Aorta (tissue), 5 donors: Measurements from ENCODE around the gene TM7SF2. TPM values are rescaled to one million over a fixed set of nuclear protein-coding genes. Genes with fewer than 3 reads are reported as not detected.

Source experiments
- ATAC-seq: fragments of 200-7000 bp; cut with Tn5 transposase; one replicate; pipeline ENCODE4 v1.9.1; 2022; ENCODE audit warnings: moderate library complexity; ENCODE audit not compliant: low FRiP score
- DNase-seq, 2 donors: peaks; one replicate each; pipeline ENCODE4 v3.0.0-alpha.2; 2020
- H3K27ac ChIP-seq, 2 donors: one replicate each; pipeline ENCODE4 v1.5.1; 2013; ENCODE audit warnings: low read length in 2 of 2, mild to moderate bottlenecking in 2 of 2, moderate library complexity in 2 of 2, control low read depth in 1 of 2, inconsistent platforms in 1 of 2, low read depth in 1 of 2
- H3K27me3 ChIP-seq, 2 donors: one replicate each; pipeline ENCODE4 v1.6.1; 2013; ENCODE audit warnings: control low read depth in 1 of 2, low read length in 1 of 2, mild to moderate bottlenecking in 1 of 2, moderate library complexity in 1 of 2; ENCODE audit not compliant: insufficient read depth in 2 of 2, control insufficient read depth in 1 of 2
- H3K36me3 ChIP-seq, 2 donors: one replicate each; pipeline ENCODE4 v1.6.1; 2013; ENCODE audit warnings: control low read depth in 1 of 2, low read length in 1 of 2, mild to moderate bottlenecking in 1 of 2; ENCODE audit not compliant: insufficient read depth in 2 of 2, control insufficient read depth in 1 of 2
- H3K4me1 ChIP-seq, 2 donors: one replicate each; pipeline ENCODE4 v1.6.1; 2013; ENCODE audit warnings: low read length in 2 of 2, control low read depth in 1 of 2, mild to moderate bottlenecking in 1 of 2, moderate library complexity in 1 of 2; ENCODE audit not compliant: insufficient read depth in 2 of 2, control insufficient read depth in 1 of 2
- H3K4me3 ChIP-seq, 2 donors: one replicate each; pipeline ENCODE4 v1.5.1; 2013; ENCODE audit warnings: low read length in 2 of 2, control low read depth in 1 of 2, mild to moderate bottlenecking in 1 of 2
- H3K9me3 ChIP-seq: one replicate; pipeline ENCODE4 v1.6.1; 2013; ENCODE audit warnings: mild to moderate bottlenecking, low read length; ENCODE audit not compliant: control insufficient read depth
- WGBS, 2 donors: extraction: QIAGEN DNeasy Blood & Tissue Kit; methylation state at CpG; one replicate each; pipeline ENCODE4 v1.1.7; 2013; 5-methylcytosine and 5-hydroxymethylcytosine counted together
- intact Hi-C, 2 donors: fragments of 100-400 bp; cut with DNase I; formaldehyde crosslinking; loops; one replicate each; pipeline versions ENCODE4 v1.14.2 to v1.15.0; 2022
- polyA plus RNA-seq, 2 donors: library from polyadenylated mRNA; stranded (reverse); fragments of 200-250 nt; gene quantifications; one replicate each; pipeline ENCODE4 v1.2.3, GENCODE V29; 2013
- total RNA-seq, 2 donors: library from RNA; stranded (reverse); fragmentation: NEBNext Ultra II Directional; extraction: Animal tissue kit (Norgen Biotek cat#: 25700); gene quantifications; one replicate each; pipeline ENCODE4 v1.2.1, GENCODE V29; 2021
- donor health status: healthy with polysubstance abuse.
- donor health status: Bipolar disorder and iron deficiency.
- donor health status: DM: no; HTN: no; CAD: no.
- donor health status: DM: no; HTN: no; CAD: no.
- donor health status: DM: yes; HTN: yes; CAD: no.

Gene TM7SF2
- total and polyA plus RNA-seq, 4 donors, result 4.0 to 11.8 (median 6.2) TPM

- peak overlapping the region; percentile 38 to 68 for H3K4me3 ChIP-seq
- H3K27ac ChIP-seq, result peak overlapping the region; percentile 1 to 41
- H3K36me3 ChIP-seq, result peaks cover under 1 to 12% of the 10 kb centered on the region in 2 donors
- H3K4me1 ChIP-seq, result no peaks in the 10 kb centered on the region
- 1% methylated on average over 20 of the region's 20 CpGs for WGBS, 2 donors
- ATAC-seq (peak; percentile 8), DNase-seq (peak in 1 of 2 donors; percentile 72)
- H3K9me3 ChIP-seq, result no peaks in the 10 kb centered on the region
- H3K27me3 ChIP-seq, result no peaks in the 10 kb centered on the region
- intact Hi-C loops, result no loop called here
Measured at GRCh38 chr11:65133724-65134123, 22.1 kb downstream of the TM7SF2 start.

GRCh38 chr11:65134240-65134951 is 22.7 kb downstream of the TM7SF2 start, which contains the start of gene SYVN1:
Gene SYVN1, minus strand, starts transcription at chr11:65134519. Its CDS starts 918 bp downstream, at chr11:65133601.
- H3K27ac ChIP-seq, result peak within 1 kb of the TSS; percentile 50 to 89
- peaks cover 0 to 12% of the 10 kb centered on the region in 2 donors for H3K36me3 ChIP-seq
- no peaks in the 10 kb centered on the region for H3K9me3 ChIP-seq
- no peaks in the 10 kb centered on the region for H3K4me1 ChIP-seq
- ATAC-seq (peak; percentile 94), DNase-seq (peak; percentile 95 to 97)
- 1% methylated on average over 58 to 60 of the region's 60 CpGs for whole genome bisulfite sequencing, 2 donors
- peak within 1 kb of the TSS; percentile 55 to 68 for H3K4me3 ChIP-seq
- H3K27me3 ChIP-seq, result no peaks in the 10 kb centered on the region
- intact Hi-C loops, result no loop called here

- H3K36me3 ChIP-seq, result peaks cover 0 to 11% of the 10 kb centered on the region in 2 donors
- DNase-seq (peak; percentile 91 to 95), ATAC-seq (peak; percentile 92)
- no peaks in the 10 kb centered on the region for H3K4me1 ChIP-seq
- peak overlapping the region; percentile 55 to 68 for H3K4me3 ChIP-seq
- no peaks in the 10 kb centered on the region for H3K9me3 ChIP-seq
- WGBS, 2 donors, result 1 to 2% methylated on average over 24 of the region's 24 CpGs
- peak overlapping the region; percentile 50 to 89 for H3K27ac ChIP-seq
- intact Hi-C loops, result loop anchor here in 1 of 2 donors (5.0 kb wide), 1 partner anchor 42 kb away; no protein-coding TSS in a partner anchor
- no peaks in the 10 kb centered on the region for H3K27me3 ChIP-seq
Measured at GRCh38 chr11:65134952-65135632, 23.4 kb downstream of the TM7SF2 start.

- intact Hi-C loops, result loop anchor here (1.0 to 5.0 kb wide), 2 partner anchors 42 to 44 kb away; no protein-coding TSS in a partner anchor
Measured at GRCh38 chr11:65135633-65136145, 24.0 kb downstream of the TM7SF2 start.

GRCh38 chr11:65136515-65137096 is 24.9 kb downstream of the TM7SF2 start:
- H3K9me3 ChIP-seq, result no peaks in the 10 kb centered on the region
- intact Hi-C loops, result loop anchor here (1.0 to 5.0 kb wide), 2 partner anchors 41 to 43 kb away; no protein-coding TSS in a partner anchor
- WGBS, 2 donors, result 83 to 87% methylated on average over 15 of the region's 15 CpGs
- H3K27me3 ChIP-seq, result no peaks in the 10 kb centered on the region
- no peaks in the 10 kb centered on the region for H3K4me1 ChIP-seq
- DNase-seq, result peak in 1 of 2 donors; percentile 14
- H3K4me3 ChIP-seq, result no peak overlapping the region
- no peak overlapping the region for H3K27ac ChIP-seq
- no peak for ATAC-seq
- H3K36me3 ChIP-seq, result no peaks in the 10 kb centered on the region

More at GRCh38 chr11:65135633-65136145, 24.0 kb downstream of the TM7SF2 start:
- peak in 1 of 2 donors; percentile 41 for DNase-seq
- no peak for ATAC-seq
- WGBS, 2 donors, result 52 to 53% methylated on average over 11 of the region's 11 CpGs
- H3K9me3 ChIP-seq, result no peaks in the 10 kb centered on the region
- H3K27ac ChIP-seq, result peak overlapping the region; percentile 50 to 89
- no peaks in the 10 kb centered on the region for H3K27me3 ChIP-seq
- H3K4me1 ChIP-seq, result no peaks in the 10 kb centered on the region
- H3K36me3 ChIP-seq, result peaks cover 0 to 6% of the 10 kb centered on the region in 2 donors
- no peak overlapping the region for H3K4me3 ChIP-seq

- Histone ChIP-seq H3K4me3 (no peak overlapping the region), H3K27ac (no peak overlapping the region), H3K36me3 (no peaks in the 10 kb centered on the region), H3K4me1 (no peaks in the 10 kb centered on the region), H3K9me3 (no peaks in the 10 kb centered on the region), H3K27me3 (no peaks in the 10 kb centered on the region)
- ATAC-seq (no peak), DNase-seq (peak in 1 of 2 donors; percentile 1)
- WGBS, 2 donors, result 78 to 80% methylated on average over 7 of the region's 7 CpGs
- intact Hi-C loops, result no loop called here
Measured at GRCh38 chr11:65141896-65142494, 30.3 kb downstream of the TM7SF2 start.

GRCh38 chr11:65147352-65148075 is 35.8 kb downstream of the TM7SF2 start:
- H3K9me3 ChIP-seq, result no peaks in the 10 kb centered on the region
- H3K27ac ChIP-seq, result no peak overlapping the region
- DNase-seq (no peak), ATAC-seq (no peak)
- intact Hi-C loops, result no loop called here
- no peaks in the 10 kb centered on the region for H3K27me3 ChIP-seq
- H3K36me3 ChIP-seq, result no peaks in the 10 kb centered on the region
- WGBS, 2 donors, result 73 to 86% methylated on average over 2 of the region's 2 CpGs
- H3K4me1 ChIP-seq, result no peaks in the 10 kb centered on the region
- H3K4me3 ChIP-seq, result no peak overlapping the region
